K562 (cell line): ENCODE results near the gene SCGB1A1. TPM values are rescaled to one million over a fixed set of nuclear protein-coding genes. Genes with fewer than 3 reads are reported as not detected.

Source experiments
- ATAC-seq: fragments of 200-7000 bp; cut with Tn5 transposase; 3 replicates; pipeline ENCODE4 v1.9.1; 2020; ENCODE audit warnings: moderate library complexity
- BruUV-seq: library from RNA; stranded (reverse); fragments of 400-500 nt; replicated peaks from 2 replicates; lab custom pipeline; 2021; lab: Mats Ljungman, UMichigan
- CTCF ChIA-PET: fragments of 300-600 bp; formaldehyde crosslinking; extraction: SDS; loops from one replicate; lab custom pipeline; 2021; ENCODE audit warnings: low intra/inter-chr PET ratio; lab: Yijun Ruan, JAX
- POLR2A ChIA-PET: fragments of 300-600, 350-650 bp; sonication (Branson Sonifier 250); formaldehyde crosslinking; extraction: SDS; loops from one replicate; lab custom pipeline; 2021; ENCODE audit warnings: antibody characterized with exemption, inconsistent platforms; lab: Yijun Ruan, JAX
- DNase-seq, 4 experiments: peaks; one replicate each; pipeline versions ENCODE4 v3.0.0 to v3.0.0-alpha.2; 2011 to 2018; ENCODE audit warnings: low spot score in 3 of 4, mixed read lengths in 3 of 4; ENCODE audit errors: extremely low read depth in 1 of 4
- FAIRE-seq: peaks from 2 replicates; lab custom pipeline; 2011; peaks lifted over from hg19 to GRCh38; lab: Jason Lieb, UNC
- H2AFZ ChIP-seq: 2 replicates; pipeline ENCODE4 v1.6.0; 2011; ENCODE audit warnings: low read depth, low read length, control low read depth, inconsistent platforms
- H3K27ac ChIP-seq: fragments of 200-600 bp; 3 replicates; pipeline ENCODE4 v1.8.0; 2011; ENCODE audit warnings: low read depth, mild to moderate bottlenecking, control low read depth, inconsistent platforms, low read length, moderate library complexity, mixed read lengths; ENCODE audit errors: extremely low read depth
- H3K27me3 ChIP-seq, 2 experiments: fragments of 300-600 bp in 1 of 2; 2 replicates in 1 of 2; 3 replicates in 1 of 2; pipeline versions ENCODE4 v1.6.0 to v1.8.0; 2011; ENCODE audit warnings: inconsistent platforms in 2 of 2, low read length in 2 of 2, mild to moderate bottlenecking in 1 of 2, mixed read lengths in 1 of 2, moderate library complexity in 1 of 2; ENCODE audit not compliant: control insufficient read depth in 2 of 2, insufficient read depth in 2 of 2
- H3K36me3 ChIP-seq: fragments of 300-600 bp; 3 replicates; pipeline ENCODE4 v1.8.0; 2011; ENCODE audit warnings: mild to moderate bottlenecking, low read length, inconsistent platforms; ENCODE audit not compliant: control insufficient read depth, insufficient read depth
- H3K4me1 ChIP-seq, 2 experiments: fragments of 200-600 bp in 1 of 2; replicated peaks in 1 of 2; 2 replicates in 1 of 2; 3 replicates in 1 of 2; pipeline versions ENCODE4 v1.5.1 to v1.8.0; 2011; ENCODE audit warnings: inconsistent platforms in 2 of 2, low read length in 2 of 2, mild to moderate bottlenecking in 1 of 2, mixed read lengths in 1 of 2, moderate library complexity in 1 of 2; ENCODE audit not compliant: control insufficient read depth in 2 of 2, insufficient read depth in 2 of 2
- H3K4me2 ChIP-seq: 2 replicates; pipeline ENCODE4 v1.6.1; 2011; ENCODE audit warnings: low read length, control low read depth, inconsistent platforms, mixed read lengths; ENCODE audit not compliant: insufficient read depth
- H3K4me3 ChIP-seq: fragments of 200-600 bp; sonication (generic), shearing (Covaris generic); 2 replicates; pipeline ENCODE4 v1.5.1; 2016; ENCODE audit warnings: control low read depth, inconsistent platforms
- H3K79me2 ChIP-seq: fragments of 200-600 bp; 3 replicates; pipeline ENCODE4 v1.8.0; 2011; ENCODE audit warnings: low read length, inconsistent platforms; ENCODE audit not compliant: control insufficient read depth, insufficient read depth
- H3K9ac ChIP-seq, 2 experiments: 2 replicates each; pipeline versions ENCODE4 v1.6.0 to v1.6.1; 2011; ENCODE audit warnings: low read depth in 2 of 2, low read length in 2 of 2, control low read depth in 1 of 2, inconsistent platforms in 1 of 2, mild to moderate bottlenecking in 1 of 2, mixed read lengths in 1 of 2; ENCODE audit not compliant: insufficient read depth in 1 of 2
- H3K9me1 ChIP-seq: one replicate; pipeline ENCODE4 v1.6.0; 2011; ENCODE audit warnings: inconsistent platforms, mild to moderate bottlenecking, low read length, moderate library complexity; ENCODE audit not compliant: control insufficient read depth, insufficient read depth
- H3K9me3 ChIP-seq: replicated peaks from 2 replicates; pipeline ENCODE4 v1.5.1; 2011; ENCODE audit warnings: low read depth, low read length, inconsistent platforms; ENCODE audit not compliant: control insufficient read depth, insufficient read depth
- H4K20me1 ChIP-seq: replicated peaks from 2 replicates; pipeline ENCODE4 v1.6.1; 2011; ENCODE audit warnings: low read length, inconsistent platforms, mixed read lengths; ENCODE audit not compliant: control insufficient read depth, insufficient read depth
- CTCFL ChIP-seq: IDR thresholded peaks from 2 replicates; pipeline ENCODE4 v1.6.1; 2011; ENCODE audit warnings: borderline replicate concordance, low read depth, mild to moderate bottlenecking, moderate library complexity, low read length; ENCODE audit not compliant: insufficient read depth, poor library complexity, severe bottlenecking
- ETS2 ChIP-seq: IDR thresholded peaks from 2 replicates; pipeline ENCODE4 v1.6.1; 2016; ENCODE audit warnings: borderline replicate concordance, missing genetic modification characterization, mild to moderate bottlenecking, moderate library complexity, missing compliant biosample characterization; ENCODE audit not compliant: poor library complexity, severe bottlenecking
- ETV5 ChIP-seq: sonication (generic); formaldehyde crosslinking; IDR thresholded peaks from 2 replicates; pipeline ENCODE4 v1.4.0; 2020; ENCODE audit warnings: low read depth, mild to moderate bottlenecking, missing genetic modification reagents
- MCM3 ChIP-seq: fragments of 450-650 bp; IDR thresholded peaks from 2 replicates; pipeline ENCODE4 v1.6.1; 2016
- SFPQ ChIP-seq: fragments of 200-400 bp; formaldehyde crosslinking; IDR thresholded peaks from 2 replicates; pipeline ENCODE4 v1.6.1; 2017; ENCODE audit warnings: mild to moderate bottlenecking, low read depth, low read length, moderate library complexity
- SMARCC2 ChIP-seq: fragments of 450-650 bp; IDR thresholded peaks from 2 replicates; pipeline ENCODE4 v1.6.1; 2017; ENCODE audit warnings: antibody characterized with exemption, moderate library complexity, mild to moderate bottlenecking, low read depth
- TARDBP ChIP-seq: fragments of 450-650 bp; IDR thresholded peaks from 2 replicates; pipeline ENCODE4 v1.6.1; 2016
- TEAD1 ChIP-seq, 2 experiments: fragments of 450-650 bp in 1 of 2; sonication (generic) in 1 of 2; formaldehyde crosslinking; IDR thresholded peaks; 2 replicates each; pipeline versions ENCODE4 v1.4.0 to v1.8.0; 2020 to 2022; ENCODE audit warnings: mild to moderate bottlenecking in 2 of 2, missing genetic modification reagents in 1 of 2
- ZFP91 ChIP-seq: sonication (generic); formaldehyde crosslinking; IDR thresholded peaks from 2 replicates; pipeline ENCODE4 v1.8.0; 2022; ENCODE audit warnings: mild to moderate bottlenecking, missing genetic modification reagents
- ZNF76 ChIP-seq: fragments of 250-450 bp; sonication (Bioruptor Pico); IDR thresholded peaks from 2 replicates; pipeline ENCODE4 v1.4.0; 2020; ENCODE audit warnings: mild to moderate bottlenecking, moderate library complexity, borderline replicate concordance
- WGBS: fragments of 100-300 bp; shearing (Covaris generic); methylation state at CpG from one replicate; pipeline ENCODE4 v1.1.6; 2016; ENCODE audit warnings: low coverage, mixed read lengths; ENCODE audit not compliant: insufficient coverage; ENCODE audit errors: missing lambda C conversion rate; 5-methylcytosine and 5-hydroxymethylcytosine counted together
- in situ Hi-C: fragments of 300-500 bp; cut with MboI; formaldehyde crosslinking; loops from 4 replicates; pipeline ENCODE4 v1.15.0; 2018; ENCODE audit warnings: inconsistent platforms, mixed read lengths
- intact Hi-C: fragments of 100-400 bp; cut with micrococcal nuclease; formaldehyde crosslinking; loops from 2 replicates; pipeline ENCODE4 v1.14.2; 2022
- polyA plus RNA-seq, 8 experiments: library from polyadenylated mRNA; depleted of rRNA in 4 of 8; stranded (reverse) in 5 of 8; unstranded in 3 of 8; fragments of >200 nt; fragmentation: Nextera tagmentation in 2 of 8; fragmentation: Illumina TruSeq in 1 of 8; extraction: Ambion mirVana in 2 of 8; extraction: Trizol in 1 of 8; gene quantifications; 2 replicates each; pipeline versions ENCODE4 v1.2.1 to v1.2.3, GENCODE V29; 2011 to 2014; ENCODE audit warnings: inconsistent platforms in 1 of 8, missing spikeins in 1 of 8
- total RNA-seq, 7 experiments: library from RNA; depleted of rRNA in 6 of 7; stranded (reverse); fragments of >200 nt in 6 of 7; fragmentation: Illumina TruSeq in 2 of 7; extraction: Trizol in 2 of 7; gene quantifications; 2 replicates each; pipeline versions ENCODE4 v1.2.1 to v1.2.3, GENCODE V29; 2011 to 2021; ENCODE audit warnings: low replicate concordance in 1 of 7

SCGB1A1 gene
- total and polyA plus RNA-seq, 9 of the 15 experiments (the other 6 are each of a cell fraction or from before 2014, with no cell fraction given) = 0.55 TPM; not detected in 8

DNA sequence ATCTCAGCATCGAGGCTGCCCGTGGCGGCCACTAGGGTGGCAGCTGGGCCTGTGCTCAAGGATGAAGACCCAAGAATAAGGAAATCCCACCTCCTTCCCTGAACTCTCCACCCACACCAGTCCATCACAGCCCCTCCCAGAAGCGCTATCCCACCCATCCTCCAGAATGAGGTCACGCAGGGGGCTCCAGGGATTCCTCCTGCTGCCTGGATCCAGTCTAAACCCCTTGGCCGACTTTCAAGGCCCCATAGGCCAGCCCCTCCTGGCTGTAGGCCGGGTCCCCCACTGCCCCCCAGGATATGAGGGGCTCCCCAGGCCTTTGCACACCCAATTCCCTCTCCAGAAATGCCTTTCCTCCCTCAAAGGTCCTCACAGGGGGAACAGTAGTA lies 19.0 kb upstream of the SCGB1A1 start:
- POLR2A ChIA-PET = interaction anchor here (0.6 to 1.5 kb wide), 7 partner anchors 98 to 440 kb away, joined by 3 to 5 read pairs (median 4); partner anchors contain the start of gene WDR74
- in situ Hi-C loops = loop anchor here (10.0 to 25.0 kb wide), 3 partner anchors 155 to 612 kb away; partner anchors contain the start of gene SLC22A8

GRCh38 chr11:62400281-62400680 lies 18.6 kb upstream of the SCGB1A1 start:
- in situ Hi-C loops (no loop called here), intact Hi-C loops (no loop called here)
- CTCF ChIA-PET = no interaction called here
- ATAC-seq = no peak
- no TSS peak for BruUV-seq
- no peak for FAIRE-seq
- WGBS = 71% methylated on average over 6 of the region's 6 CpGs
- Histone ChIP-seq H3K36me3 (no peaks in the 10 kb centered on the region), H2AFZ (no peak overlapping the region), H3K79me2 (no peaks in the 10 kb centered on the region), H3K4me3 (no peak overlapping the region), H3K9me3 (no peaks in the 10 kb centered on the region), H3K4me1 (peaks cover 49 to 67% of the 10 kb centered on the region in 2 experiments), H3K9ac (peak overlapping the region in 1 of 2 experiments; percentile 86; a peak in 2 of 4 replicates), H3K27ac (no peak overlapping the region), H4K20me1 (no peaks in the 10 kb centered on the region), H3K9me1 (no peaks in the 10 kb centered on the region), H3K27me3 (no peaks in the 10 kb centered on the region), H3K4me2 (no peak overlapping the region)
- no peak for DNase-seq
- POLR2A ChIA-PET = interaction anchor here (0.6 to 1.5 kb wide), 7 partner anchors 23 to 440 kb away, joined by 3 to 5 read pairs (median 3); partner anchors contain the start of gene WDR74
- TF ChIP-seq SFPQ = no peak
- no peak for TF ChIP-seq TEAD1 (CRISPR knock-in tag; IDR thresholded peaks at IDR 0.05)
- no peak for TF ChIP-seq MCM3
- no peak for TF ChIP-seq ZFP91 (CRISPR knock-in tag)
- TF ChIP-seq CTCFL = no peak
- no peak for TF ChIP-seq ETS2 (tag)
- no peak for TF ChIP-seq ZNF76 (CRISPR knock-in tag)

More for the DNA sequence above, 19.0 kb upstream of the SCGB1A1 start:
- Histone ChIP-seq H3K9ac (peak overlapping the region in 1 of 2 experiments; percentile 65; a peak in 2 of 4 replicates), H3K36me3 (no peaks in the 10 kb centered on the region), H3K27ac (no peak overlapping the region), H3K9me1 (no peaks in the 10 kb centered on the region), H3K4me3 (no peak overlapping the region), H2AFZ (no peak overlapping the region), H3K4me1 (peaks cover 53 to 71% of the 10 kb centered on the region in 2 experiments), H3K27me3 (no peaks in the 10 kb centered on the region), H3K79me2 (no peaks in the 10 kb centered on the region), H3K4me2 (no peak overlapping the region), H4K20me1 (no peaks in the 10 kb centered on the region), H3K9me3 (no peaks in the 10 kb centered on the region)
- intact Hi-C loops = loop anchor here (5.0 to 10.0 kb wide), 4 partner anchors 307 to 457 kb away; partner anchors contain the start of genes BSCL2, GNG3 and POLR2G
- no TSS peak for BruUV-seq
- WGBS = 69% methylated on average over 7 of the region's 7 CpGs
- CTCF ChIA-PET = no interaction called here
- FAIRE-seq = no peak
- no peak for ATAC-seq
- TF ChIP-seq TARDBP = no peak
- no peak for TF ChIP-seq ETV5 (CRISPR knock-in tag)
- no peak for TF ChIP-seq SMARCC2
- DNase-seq = no peak
